NCI-H2196 treated with DMSO at 0.1 percent for 48 hours (cell line): ENCODE measurements around the gene RIPOR2.
A peak's percentile ranks its signal among the peaks of the same experiment; 100 is the strongest.

Experiments
- DNase-seq: peaks from one replicate; lab custom pipeline; 2025; ENCODE audit not compliant: unreplicated experiment; lab: John Stamatoyannopoulos, UW

Gene RIPOR2

DNA sequence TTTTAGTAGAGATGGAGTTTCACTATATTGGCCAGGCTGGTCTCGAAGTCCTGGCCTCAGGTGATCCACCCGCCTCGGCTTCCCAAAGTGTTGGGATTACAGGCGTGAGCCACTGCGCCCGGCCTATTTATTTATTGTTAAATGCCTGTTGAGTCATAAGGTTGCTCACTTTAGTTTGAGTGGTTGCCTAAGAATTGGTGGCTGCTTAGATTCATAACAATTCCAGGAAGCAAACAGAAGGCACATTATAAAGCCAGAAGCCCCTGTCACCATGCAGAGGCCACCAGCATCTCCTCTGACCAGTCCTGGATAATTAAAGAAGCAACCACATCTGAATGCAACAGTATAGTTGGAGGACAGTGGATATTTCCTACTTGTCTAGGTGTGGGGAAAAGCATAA lies 113.1 kb downstream of the RIPOR2 start:
- DNase-seq = no peak

DNA sequence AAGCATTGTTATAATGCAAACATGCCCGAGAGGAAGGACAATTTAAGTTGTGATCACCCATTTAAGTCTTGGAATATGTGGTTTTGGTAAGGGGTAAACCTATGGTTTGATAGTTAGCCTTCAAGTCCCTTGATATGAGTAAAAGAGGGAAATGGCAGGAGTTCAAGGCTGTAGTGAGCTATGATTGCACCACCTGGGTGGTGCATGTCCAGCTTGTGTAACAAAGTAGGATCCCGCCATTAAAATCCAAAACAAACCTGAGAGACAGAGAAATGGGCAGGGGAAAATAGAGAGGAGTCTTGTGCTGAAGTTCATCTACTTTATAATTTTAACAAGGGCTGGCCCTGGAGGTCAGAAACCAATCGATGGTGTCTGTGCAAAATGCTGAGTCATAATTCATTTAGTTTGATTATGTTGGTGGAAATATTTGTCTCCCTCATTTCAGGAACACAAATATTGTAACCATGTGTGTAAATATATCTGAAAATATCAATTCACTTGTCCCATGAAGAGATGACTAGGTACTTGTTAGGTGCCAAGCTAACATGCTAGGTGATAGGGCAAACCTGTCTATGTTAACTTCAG lies 113.8 kb downstream of the RIPOR2 start:
- DNase-seq = no peak

DNA sequence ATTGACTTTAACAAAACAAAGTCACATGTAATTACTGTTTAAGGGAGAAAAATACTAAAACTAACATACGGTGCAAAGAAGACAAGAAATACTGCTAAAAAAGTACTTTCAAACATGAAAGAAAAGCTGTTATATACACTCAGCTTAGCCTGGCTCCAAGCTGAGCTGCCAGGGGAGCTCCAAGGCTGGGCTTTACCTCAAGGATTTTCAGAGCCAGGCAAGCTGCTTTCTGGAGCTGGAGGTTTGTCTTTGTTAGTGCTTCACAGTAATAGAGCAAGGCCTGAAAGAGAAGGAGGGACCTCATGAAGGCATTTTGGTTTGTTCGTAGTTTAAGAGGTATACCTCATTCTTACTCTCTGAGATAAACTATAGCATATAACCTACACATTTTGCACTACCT lies 117.4 kb downstream of the RIPOR2 start:
- DNase-seq = no peak

DNA sequence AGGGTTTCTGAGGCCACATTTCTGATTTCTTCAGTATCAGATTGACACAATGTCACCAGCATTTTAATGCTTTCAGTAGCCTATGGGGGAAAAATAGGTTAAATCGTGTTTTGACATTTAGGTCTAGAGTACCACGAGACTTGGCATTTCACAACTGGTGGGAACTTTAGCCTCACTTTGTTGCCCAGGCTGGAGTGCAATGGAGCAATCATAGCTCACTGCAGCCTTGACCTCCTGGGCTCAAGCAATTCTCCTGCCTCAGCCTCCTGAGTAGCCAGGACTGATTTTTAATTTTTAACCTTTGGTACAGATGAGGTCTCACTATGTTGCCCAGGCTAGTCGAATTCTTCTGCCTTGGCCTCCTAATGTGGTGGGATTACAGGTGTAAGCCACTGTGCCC lies 126.0 kb downstream of the RIPOR2 start:
- no peak for DNase-seq

DNA sequence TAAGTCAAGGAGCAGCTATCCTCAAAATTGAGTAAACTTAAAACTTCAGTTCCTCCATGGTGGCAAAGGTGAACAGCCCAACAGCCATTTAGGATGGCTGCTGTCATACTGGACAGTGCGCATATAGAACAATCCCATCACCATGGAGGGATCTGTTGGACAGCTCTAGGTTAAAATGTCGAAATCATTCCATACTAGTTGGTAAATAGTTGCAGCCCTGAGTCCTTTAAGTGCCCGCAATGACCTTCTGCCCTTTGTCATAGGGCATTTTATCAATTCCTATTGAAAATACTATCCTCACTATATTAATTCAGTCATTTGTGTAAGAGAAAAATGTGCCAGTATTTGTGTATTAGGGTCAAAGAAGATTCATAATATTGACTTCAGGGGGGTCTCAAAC lies 128.2 kb downstream of the RIPOR2 start:
- no peak for DNase-seq

DNA sequence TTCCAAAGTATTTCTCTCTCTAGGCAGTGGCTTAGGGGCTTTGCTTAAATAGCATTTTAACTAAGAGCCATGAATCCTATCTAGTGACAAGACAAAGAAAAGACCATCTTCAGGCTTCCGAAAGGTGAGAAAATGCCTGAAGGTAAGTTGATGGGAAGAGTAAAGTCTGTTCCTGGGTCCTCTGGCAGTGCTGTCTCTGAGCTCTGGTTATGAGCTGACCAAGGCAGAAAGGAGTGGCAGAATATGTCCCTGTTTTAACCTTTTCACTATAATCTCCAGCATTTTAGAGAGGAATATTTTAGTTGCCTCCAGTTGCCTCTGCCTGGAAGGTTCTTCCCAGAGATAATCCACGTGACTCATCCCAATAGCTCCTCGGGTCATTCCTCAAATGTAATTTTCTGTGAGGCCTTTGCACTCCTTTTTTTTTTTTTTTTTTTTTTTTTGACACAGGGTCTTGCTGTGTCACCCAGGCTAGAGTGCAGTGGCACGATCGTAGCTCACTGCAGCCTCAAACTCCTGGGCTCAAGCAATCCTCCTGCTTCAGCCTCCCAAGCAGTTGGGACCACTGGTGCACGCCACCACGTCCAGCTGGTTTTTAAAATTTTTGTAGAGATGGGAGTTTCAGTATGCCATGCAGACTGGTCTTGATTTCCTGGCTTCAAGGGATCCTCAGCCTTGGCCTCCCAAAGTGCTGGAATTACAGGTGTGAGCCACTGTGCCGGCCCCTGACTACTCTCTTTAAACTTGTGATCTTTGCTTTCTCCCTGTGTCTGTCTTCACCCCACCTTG lies 133.3 kb downstream of the RIPOR2 start:
- DNase-seq = no peak

DNA sequence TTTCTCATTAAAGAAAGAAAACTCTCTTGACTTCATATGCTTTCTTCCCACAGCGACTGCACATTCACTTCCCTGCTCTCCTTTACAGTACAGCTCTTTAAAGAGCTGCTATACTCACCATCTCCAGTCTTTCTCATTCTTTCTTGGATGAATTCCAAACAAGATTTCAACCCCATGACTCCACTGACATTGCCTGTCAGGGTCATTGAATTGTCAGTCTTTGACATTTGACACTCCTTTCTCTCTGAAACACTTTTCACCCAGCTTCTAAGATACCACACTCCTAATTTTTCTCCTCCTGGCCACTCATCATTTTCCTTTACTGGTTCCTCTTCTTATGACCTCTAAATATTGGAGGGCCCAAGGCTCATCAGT lies 136.2 kb downstream of the RIPOR2 start:
- DNase-seq = no peak

DNA sequence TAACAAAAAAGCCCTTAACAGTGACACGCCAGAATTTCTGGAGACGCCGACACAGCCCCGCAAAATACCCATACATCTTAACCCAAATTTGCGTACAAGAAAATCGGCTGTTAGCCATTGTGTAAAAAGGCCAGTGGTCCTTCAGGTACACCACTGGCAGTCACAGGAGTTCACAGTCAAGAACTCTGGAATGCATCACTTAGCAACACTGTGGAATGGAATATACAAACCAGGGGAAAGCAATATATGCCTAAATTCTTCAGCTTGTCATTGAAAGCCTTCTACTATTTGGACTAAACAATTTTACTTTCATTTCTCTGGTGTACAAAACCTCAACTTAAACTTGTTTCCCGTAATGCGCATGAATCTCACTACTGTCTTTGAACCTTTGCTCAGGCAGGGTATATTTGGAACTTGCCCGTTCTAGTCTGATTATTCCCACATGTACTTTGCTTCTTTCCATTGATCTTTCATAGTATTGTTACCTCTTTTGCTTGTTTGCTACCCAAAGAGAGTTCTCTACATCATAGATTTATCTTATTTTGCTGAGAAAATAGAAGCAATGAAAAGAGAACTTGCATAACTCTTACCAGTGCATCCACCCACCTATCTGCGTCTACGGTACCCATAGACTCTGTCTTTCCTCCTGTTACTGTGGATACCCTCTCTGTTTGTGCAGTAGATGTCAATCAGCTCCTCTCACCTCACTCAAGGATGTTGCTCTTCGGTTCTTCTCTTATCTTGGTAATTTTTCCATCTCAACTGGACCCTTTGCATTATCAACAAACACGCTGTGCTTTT lies 136.8 kb downstream of the RIPOR2 start, which contains the start of gene ARMH2:
Gene ARMH2 (minus strand): TSS at position 178 of the 801 bp plus-strand sequence. CDS start 60 bp downstream, at position 118.
- DNase-seq = no peak

DNA sequence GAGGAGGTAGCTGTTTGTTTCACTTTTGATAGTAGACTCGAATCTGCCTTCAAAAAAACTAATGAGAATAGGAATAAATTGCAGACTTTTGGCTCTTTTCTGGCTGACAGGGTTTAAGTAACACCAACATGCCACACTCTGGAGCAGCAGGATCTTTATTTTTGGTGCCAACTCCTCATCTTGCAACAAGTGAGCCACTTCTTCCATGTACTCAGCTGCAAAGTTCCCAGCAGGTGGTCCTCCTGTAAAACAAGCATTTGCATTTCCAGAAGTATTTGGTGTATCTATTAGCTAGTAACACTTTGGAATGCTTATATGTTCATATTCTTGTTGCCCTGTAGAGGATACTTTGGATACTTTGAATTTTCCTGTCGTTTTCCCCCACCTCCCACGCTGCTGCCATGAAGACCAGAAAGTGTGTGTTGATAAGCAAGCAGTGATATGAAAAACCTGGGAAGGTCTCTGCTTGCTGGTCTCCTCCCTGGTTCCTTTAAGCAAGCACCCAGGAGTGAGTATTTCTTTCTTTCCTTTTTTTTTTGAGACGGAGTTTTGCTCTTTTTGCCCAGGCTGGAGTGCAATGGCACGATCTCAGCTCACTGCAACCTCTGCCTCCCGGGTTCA lies 138.1 kb downstream of the RIPOR2 start:
- no peak for DNase-seq

DNA sequence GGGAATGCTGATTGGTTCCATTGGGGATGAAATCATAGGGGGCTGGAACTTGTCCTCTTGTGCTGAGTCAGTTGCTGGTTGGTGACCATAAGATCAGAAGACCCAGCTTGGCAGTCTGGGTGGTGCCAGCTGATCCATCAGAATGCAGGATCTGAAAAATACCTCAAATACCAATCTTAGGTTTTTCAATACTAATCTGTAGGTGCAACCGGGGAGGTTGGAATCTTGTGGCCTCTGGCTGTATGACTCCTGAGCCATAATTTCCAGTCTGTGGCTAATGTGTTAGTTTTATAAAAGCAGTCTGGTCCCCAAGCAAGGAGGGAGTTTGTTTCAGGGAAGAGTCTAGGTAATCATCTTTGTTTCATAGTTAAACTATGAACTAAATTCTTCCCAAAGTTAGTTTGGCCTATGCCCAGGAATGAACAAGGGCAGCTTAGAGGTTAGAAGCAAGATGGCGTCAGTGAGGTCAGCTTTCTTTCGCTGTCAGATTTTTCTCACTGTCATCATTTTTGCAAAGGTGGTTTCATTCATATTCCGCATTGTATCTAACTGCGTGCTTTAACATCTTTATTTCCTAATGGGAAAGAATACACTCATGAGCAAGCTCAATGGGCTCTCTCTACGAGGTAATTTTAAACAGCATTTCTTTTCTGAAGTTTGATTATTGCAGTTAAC lies 139.0 kb downstream of the RIPOR2 start:
- no peak for DNase-seq

DNA sequence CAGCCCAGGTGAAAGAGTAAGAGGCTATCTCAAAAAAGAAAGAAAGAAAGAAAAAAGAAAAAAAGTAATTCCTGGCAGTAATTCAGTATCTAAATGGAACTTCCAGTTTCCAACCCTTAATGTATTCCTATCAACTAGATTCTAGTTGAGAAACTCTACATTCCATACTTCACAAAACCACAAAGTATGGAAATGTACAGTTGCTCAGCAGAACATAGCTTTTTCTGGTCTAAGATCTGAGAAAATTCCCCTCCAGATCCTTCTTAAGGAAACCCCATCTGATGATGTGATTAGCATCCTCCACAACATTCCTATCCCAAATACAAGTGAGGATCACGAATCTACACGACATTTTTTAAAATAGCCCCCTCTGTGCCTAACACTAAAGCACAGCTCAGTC lies 140.7 kb downstream of the RIPOR2 start:
- DNase-seq = no peak

DNA sequence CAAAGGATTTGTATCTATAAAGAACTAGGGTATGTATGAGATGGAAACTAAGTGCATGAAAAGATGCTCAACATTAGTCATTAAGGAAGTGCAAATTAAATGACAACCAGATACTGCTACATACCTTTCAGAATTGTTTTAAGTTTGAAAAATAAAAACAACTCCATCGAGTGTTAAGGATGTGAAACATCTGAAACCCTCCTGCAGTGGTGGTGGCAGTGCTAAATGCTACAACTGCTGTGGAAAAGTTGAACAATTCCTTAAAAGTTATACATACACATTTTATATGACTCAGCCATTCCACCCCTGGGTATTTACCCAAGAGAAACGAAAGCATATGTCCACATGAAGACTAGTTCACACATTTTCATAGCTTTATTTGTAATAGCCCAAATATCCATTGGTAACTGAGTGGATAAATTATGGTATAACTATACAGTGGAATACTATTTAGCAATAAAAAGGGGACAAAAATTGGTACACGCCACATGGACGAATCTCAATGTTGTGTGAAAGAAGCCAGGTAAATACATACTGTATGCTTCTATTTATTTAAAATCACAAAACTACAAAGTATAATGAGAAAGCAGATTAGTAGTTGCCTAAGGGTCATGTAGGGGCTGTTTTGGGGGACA lies 147.6 kb downstream of the RIPOR2 start:
- no peak for DNase-seq

DNA sequence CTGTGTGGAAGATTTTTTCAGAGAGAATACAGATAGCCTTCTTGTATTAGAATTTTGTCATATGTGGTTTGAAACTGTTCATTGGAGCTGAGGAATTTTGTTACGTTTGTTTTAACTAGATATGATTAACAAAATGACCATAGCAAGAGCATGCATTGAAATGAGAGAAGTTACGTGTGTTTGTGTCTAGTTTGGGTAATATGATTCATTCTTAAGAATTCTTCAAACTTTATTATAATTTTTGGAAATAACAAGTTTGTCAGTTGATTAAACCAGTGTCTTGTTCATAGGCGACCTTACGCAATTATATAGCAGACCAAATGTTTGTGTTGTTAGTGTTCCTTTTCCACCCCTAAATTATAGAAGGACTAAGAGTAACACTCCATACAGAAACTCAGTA lies 155.6 kb downstream of the RIPOR2 start:
- DNase-seq = no peak

DNA sequence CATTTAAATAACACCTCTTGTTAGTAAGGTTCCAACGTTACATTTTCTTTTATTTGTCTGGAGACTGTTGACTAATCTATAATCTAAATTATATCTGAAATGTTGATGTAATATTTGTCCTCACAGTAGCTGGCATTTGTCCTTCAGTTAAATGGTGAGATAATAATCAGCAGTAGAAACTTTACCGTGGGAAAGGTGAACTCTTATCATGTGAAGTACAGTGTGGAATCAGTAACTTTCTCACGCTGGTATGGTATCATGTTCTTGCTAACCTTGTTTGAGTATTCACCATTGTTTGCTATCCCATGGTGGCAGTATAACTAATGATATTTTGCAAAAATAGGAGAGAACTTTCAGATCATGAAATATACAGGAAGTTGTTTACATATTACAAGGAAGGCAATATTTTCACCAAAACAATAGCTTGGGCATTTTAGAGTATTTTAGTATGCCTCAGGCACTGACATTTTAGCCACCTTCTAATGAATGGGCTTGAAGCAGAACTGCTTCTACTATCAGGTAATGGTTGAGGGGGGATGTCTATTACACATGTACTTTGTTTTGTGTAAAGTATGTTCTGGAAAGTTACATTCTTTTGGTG lies 156.2 kb downstream of the RIPOR2 start:
- DNase-seq = no peak

DNA sequence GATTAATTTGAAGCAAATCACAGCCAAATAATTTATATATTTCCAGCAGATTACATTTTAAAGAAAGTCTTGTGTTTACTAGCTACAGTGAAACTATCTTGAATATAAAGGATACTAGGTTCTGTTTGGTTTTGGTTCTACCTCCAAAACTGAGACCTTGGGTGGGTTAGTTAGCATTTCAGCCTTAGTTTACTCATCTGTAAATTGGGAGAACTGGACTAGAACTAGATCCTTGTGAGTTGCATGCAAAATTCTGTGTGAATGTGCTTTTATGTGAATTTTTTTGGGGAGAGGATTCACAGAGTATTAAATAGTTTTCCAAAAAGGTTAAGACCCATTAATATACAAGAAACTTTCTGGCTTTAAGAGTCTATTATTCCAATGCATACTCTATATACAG lies 156.9 kb downstream of the RIPOR2 start:
- no peak for DNase-seq

DNA sequence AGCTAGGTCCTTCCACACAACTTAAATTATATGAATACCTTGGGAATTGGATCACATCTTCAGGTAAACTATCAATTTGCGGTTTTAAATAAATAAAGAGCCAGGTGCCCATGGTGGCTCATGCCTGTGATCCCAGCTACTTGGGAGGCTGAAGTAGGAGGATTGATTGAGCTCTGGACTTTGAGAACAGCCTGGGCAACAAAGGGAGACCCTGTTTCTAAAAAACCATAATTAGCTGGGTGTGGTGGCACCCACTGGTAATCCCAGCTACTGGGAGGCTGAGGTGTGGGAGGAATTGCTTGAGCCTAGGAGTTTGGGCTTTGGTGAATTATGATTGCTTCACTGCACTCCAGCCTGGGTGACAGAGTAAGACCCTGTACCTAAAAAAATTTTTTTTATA lies 157.6 kb downstream of the RIPOR2 start:
- DNase-seq = no peak

DNA sequence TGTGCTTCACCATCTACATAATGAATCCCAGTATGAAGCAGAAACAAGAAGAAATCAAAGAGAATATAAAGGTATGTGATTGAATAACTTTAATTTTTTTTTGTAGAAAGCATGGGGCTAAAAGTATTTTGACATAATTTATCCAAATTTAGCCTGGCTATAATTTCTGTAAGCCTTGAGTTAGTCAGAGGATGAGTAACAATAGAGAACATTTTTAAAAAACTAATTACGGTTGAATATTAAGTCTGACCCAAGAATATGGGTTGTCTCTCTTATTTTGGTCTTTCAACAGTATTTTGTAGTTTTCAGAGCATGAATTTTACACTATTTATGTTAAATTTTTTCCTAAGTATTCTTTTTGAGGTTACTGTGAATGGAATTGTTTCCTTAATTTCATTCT lies 158.5 kb downstream of the RIPOR2 start:
- no peak for DNase-seq

DNA sequence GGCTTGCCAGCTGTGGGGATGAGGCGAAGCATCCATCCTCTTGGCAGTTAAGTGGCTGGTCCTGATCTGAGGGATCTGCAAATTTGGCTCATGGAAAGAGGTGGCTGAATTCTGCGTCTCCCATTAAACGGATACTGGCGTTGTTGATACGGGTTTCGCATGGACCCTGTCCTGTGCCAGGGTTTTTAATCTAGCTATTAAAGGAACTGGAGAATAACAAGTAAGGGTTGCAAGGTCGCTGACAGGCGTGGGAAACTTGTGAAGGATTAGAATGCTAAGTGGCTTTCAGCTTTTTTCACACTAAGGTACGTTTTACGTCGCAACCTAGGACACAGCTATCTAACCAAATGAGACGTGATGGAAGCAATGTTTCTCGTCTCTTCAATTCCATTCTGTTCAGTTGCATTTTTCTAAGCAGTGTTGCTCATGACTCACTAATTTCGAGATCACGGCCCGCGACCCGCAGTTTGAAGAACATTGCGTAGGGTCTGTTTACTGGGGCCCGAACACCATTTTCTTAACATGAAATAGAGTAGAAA lies 160.2 kb downstream of the RIPOR2 start:
- no peak for DNase-seq

DNA sequence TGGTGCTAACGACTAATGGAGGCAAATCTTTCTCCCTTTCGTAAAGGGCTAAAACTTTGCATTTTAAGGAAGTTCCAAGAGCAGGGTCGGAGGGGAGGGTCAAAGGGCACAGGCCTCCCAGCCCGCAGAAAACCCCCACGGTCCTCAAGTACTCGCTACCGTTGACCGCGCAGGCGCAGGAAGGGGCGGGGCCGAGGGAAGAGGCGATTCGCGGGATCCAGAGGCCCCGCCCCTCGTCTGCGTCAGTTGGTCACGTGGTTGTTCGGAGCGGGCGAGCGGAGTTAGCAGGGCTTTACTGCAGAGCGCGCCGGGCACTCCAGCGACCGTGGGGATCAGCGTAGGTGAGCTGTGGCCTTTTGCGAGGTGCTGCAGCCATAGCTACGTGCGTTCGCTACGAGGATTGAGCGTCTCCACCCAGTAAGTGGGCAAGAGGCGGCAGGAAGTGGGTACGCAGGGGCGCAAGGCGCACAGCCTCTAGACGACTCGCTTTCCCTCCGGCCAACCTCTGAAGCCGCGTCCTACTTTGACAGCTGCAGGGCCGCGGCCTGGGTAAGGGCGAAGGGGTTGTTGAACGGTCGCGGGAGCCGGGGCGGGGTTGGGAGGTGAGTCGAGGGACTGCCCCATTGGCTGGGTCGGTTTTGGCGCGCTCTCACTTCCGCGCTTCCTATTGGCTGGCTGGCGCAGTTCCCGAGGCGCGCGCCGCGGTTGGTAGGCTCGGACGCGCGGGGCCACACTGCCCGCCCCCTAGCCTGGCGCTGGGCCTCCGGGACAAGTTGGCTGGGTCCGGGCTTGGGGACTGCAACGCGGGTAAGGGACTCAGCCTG lies 160.9 kb downstream of the RIPOR2 start, which contains the start of gene GMNN:
Gene GMNN (plus strand): TSS at position 242 of the 824 bp plus-strand sequence. CDS start 2,310 bp downstream, outside the sequence.
- DNase-seq = peak; percentile 94
